SW480 (cell line): ENCODE data around the gene KCNAB3.
"Not testable (repeated sequence)": the region's sequence is repeated elsewhere in the genome, so short reads cannot be mapped to it uniquely, and the experiment has no call there.

Experiments used
- DNase-seq: peaks from one replicate; pipeline ENCODE4 v3.0.0-alpha.2; 2016; ENCODE audit warnings: low spot score

KCNAB3 gene

DNA sequence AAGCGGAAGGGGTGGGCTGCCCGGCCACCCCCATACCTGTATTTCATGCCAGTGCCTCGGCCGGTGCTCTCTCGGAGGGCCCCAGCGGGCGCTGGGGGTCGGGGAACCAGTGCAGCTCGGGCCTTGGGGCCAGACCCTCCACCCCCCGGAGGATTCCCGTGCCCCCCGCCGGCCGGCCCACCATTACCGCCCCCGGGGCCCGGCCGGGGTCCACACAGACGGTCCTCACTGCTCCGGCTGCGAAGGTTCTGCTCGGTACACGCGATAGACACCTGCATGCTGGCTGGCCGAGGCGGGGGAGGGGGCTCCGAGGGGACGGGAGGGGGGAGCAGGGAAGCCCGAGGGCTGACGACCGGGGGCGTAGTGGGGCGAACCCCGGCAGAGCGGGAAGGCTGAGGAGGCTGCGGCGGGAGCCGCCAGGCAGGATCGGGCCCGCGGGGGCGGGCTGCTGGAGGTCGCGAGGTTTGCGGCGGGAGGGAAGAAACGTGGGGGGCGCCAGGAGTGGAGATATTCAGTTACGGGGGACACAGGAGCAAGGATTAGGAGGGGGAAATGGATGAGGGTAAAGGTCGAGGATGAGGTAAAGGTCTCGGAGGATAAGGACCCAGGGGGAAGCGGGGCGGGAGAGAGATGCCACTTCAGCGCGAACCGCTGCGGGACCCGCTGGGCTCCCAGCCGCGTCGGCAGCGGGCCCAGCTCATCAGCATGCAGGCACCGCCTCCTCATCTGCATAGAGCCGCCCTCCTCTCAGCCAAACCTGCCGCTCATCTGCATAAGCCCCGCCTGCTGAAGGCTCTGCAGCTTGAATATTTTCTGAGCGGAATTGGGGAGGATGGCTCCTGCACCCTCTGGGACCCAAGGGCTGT, at the start of gene KCNAB3:
TSS of gene KCNAB3 (minus strand) at position 699 of the 866 bp plus-strand sequence. CDS start at position 278, 421 bp downstream.
- DNase-seq, result no peak

DNA sequence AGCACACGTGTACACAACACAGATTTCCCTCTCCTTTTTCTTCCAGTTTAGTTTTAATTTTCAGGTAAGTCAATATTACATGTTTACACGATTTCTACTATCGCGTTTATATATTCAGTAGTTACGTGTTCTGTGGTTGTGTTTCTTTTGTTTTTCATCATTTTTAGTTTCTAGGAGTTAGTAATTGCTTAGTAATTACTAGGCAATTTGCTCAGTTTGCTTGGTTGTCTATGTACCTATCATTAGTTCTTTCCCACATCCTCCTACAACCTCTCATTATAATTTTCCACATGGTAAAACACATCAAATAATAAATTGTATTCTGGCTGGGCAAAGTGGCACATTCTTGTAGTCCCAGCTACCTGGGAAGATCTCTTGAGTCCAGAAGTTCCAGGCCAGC, 48.1 kb upstream of the KCNAB3 start:
- no peak for DNase-seq

DNA sequence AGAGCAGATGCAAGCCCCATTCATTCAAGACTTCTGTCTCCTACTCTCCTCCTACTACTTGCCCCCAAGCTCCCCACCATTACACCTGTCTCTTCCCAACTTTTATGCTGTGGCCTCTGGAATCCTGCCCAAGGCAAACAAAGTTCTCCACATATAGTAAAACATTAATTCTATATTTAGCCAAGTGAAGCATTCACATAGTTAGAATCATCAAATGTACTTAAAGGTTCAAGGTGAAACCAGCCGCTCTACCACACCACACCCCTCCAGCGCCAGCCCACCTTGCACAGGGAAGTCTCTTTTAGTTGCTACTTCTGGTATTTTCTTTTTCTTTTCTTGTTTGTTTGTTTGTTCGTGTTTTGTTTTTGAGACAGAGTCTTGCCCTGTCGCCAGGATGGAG, 47.4 kb upstream of the KCNAB3 start:
- DNase-seq, result no peak

DNA sequence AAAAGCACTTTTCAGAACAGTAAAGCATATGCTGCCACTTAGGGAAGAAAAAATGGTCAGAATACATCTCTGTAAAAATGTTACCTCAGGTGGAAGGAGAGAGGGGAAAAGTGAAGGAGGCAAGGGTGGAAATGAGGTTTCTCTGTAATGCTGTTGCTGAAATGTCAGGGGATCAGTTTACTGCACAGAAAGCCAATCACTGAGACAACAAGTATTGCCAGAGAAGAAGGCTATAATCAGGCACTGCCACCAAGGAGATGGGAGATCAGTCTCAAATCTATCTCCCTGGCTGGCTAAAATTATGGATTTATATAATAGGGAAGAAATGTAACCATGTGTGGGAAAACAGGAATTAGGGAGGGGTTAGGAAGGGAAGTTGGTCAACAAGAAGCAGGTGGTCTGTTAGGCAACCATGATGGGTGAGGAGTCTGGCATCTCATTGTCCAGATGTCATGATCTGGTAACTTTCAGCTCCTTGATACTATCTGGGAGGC, 45.0 kb upstream of the KCNAB3 start:
- DNase-seq, result no peak

DNA sequence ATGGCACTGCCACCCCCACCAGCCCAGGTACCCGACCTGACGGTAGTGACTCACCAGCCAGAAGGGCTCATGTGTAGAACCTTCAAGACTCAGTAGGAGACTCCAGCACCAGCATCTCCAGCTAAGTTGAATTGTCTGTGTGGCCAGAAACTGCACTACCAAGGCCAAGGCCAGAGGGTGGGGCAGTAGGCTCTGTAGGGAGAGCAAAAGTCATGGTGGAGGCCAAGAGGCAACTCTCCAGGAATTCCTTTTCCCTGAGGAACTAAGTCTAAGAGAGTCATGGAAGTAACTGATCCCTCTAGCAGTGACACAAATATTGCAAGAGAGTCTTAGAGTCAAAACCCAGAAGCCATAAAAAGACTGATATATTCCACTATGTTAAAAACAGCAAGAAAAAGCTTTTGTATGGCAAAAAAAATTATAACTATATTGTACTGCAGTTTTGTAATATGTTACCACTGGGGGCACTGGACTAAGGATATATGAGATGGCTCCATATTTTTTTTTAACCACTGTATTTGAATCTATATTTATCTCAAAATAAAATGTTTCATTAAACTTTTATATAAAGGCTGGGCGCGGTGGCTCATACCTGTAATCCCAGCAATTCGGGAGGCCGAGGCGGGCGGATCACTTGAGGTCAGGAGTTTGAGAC, 42.6 kb upstream of the KCNAB3 start:
- DNase-seq, result no peak

DNA sequence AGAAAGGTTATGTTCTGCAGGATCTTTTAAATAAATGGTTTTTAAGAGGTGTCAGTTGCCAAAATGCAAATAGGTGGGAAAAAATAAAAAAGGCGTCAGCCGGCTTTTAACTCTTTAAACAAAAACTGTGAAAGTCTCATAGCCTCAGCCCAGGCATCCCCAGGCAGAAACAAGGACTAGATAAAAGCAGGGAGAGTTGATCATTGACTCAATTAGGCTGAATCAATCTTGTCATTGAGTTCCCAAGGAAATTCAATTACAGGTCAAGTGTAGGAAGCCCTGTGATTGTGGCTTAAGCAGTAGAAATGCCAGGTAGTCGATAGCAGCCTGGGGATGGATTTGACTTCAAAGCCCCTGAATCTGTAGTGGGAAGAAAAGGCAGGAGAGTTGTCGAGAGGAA, 42.0 kb upstream of the KCNAB3 start:
- DNase-seq, result no peak

DNA sequence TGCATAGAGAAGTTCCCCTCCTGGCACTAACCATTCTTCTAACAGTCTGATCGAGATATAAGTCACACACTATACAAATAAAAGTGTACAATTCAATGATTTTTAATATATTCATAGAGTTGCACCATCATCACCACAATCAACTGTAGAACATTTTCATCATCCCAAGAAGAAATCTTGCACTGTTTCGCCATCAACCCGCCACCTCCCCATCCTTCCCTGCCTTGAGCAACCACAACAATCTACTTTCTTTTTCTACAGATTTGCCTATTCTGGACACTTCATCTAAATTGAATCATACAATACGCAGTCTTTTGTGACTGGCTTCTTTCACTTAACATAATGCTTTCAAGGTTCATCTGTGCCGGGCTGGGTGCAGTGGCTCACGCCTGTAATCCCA, 39.8 kb upstream of the KCNAB3 start:
- DNase-seq, result no peak

DNA sequence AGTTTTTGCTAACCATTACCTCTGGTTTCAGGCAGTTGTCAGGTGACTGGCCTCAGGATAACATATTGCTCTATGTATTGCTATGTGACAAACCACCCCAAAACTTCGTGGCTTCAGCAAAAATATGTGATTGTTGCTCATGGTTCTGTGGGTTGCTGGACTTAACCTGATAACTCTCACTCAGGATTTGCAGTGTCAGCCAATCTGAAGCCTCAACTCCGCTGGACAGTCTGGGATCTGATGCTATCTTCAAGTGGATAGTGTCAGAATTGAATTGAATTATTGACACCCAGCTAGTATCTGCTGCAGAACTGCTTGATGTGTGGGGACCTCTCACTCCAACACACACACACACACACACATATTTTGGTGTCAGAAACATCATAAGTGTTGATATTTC, 38.1 kb upstream of the KCNAB3 start:
- DNase-seq, result no peak

DNA sequence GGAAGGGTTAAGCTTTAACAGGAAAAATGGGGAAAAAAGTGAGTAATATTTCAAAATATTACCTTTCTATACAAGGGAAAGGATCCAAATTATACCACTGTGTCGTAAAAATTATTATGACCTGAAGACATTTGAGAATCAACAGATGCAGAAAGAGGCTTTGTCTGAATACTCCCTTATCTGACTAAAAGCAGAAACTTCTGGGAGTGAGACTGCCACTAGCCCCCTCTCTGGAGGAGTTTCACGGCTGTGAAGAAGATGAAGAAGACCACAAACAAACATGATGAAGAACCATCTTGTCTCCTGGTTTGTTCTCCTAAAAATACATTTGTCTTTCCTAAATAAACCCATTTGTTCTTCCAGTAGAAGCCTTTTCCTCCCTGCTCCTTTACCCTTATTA, 31.8 kb upstream of the KCNAB3 start:
- no peak for DNase-seq

DNA sequence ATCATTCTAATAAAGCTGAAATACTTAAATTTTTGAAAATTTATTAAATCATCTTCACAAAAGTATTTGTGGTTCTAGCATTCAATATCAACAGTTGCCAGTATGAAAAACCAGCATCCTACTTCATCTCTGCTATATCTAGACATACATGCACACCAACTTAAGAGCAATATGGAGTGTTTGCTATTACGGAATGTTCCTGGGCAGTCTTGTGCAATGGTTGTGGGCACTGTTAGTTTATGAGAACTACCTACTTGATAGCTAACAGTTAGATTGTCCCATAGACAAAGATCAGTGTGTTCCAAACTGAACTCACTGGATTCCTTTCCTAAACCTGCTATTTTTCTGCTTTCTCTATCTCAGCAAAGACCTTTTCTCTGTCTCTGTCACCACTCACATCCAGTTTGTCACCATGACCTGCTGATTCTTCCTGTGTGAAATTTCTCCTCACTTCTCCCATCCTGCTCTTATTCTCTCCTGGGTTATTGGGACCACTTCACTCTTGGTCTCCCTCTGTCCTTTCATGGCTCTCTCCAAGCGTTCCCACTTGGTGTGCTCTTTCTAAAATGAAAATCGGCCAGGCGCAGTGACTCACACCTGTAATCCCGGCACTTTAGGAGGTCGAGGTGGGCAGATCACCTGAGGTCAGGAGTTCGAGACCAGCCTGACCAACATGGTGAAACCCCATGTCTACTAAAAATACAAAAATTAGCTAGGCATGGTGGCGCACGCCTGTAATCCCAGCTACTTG, 30.0 kb upstream of the KCNAB3 start:
- DNase-seq, result no peak

DNA sequence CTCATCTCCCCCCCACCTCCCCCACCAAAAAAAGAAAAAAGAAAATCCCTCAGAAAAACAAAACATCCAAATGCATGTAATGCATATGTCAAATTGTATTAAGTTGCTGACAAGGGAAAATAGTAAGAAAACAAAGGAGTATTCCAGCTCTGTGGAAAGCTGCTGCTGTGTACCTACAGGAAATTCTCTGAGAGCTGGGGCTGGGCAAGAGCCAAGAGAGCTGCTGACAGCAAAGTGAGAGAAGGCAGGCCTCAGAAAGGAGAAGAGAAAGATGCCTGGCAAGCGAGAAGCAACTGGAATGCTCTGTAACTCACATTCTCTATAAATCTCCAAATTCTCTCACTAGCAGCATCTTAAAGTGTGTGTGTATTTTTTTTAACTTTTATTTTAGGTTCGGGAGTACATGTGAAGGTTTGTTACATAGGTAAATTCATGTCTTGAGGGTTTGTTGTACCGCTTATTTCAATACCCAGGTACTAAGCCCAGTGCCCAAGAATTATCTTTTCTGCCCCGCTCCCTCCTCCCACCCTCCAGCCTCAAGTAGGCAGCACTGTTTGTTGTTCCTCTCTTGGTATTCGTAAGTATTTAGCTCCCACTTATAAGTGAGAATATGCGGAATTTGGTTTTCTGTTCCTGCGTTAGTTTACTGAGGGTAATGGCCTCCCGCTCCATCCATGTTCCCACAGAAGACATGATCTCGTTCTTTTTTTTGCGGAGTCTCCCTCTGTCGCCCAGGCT, 26.7 kb upstream of the KCNAB3 start:
- DNase-seq, result no peak

DNA sequence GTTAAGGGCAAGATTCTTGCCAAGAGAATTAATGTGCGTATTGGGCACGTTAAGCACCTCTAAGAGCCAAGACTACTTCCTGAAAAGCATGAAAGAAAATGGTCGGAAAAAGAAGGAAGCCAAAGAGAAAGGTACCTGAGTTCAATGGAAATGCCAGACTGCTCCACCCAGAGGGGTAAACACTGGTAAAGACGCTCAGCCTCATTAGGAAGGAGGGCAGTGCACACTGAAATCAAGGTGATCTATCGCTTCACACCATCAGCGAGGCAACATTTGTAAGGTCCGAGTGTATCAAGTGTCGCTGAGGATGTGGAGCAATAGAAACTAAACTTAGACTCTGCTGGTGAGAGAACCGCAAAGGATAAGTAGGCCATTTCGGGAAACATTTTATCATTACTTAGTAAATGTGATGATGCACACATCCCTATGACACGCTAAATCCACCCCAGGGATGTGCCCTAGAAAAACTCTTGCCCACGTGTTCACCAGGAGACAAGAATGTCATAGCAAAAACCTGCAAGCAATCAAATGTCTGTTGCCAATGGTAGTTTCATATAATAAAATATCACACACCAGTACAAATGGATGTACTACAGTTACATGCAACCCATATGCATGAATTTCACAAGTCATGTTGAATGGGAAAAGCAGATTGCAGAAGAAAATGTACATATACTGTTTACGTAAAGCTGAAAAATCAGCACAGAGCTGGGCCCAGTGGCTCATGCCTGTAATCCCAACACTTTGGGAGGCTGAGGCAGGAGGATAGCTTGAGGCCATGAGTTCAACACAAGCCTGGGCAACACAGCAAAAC, 26.0 kb upstream of the KCNAB3 start:
- no peak for DNase-seq

DNA sequence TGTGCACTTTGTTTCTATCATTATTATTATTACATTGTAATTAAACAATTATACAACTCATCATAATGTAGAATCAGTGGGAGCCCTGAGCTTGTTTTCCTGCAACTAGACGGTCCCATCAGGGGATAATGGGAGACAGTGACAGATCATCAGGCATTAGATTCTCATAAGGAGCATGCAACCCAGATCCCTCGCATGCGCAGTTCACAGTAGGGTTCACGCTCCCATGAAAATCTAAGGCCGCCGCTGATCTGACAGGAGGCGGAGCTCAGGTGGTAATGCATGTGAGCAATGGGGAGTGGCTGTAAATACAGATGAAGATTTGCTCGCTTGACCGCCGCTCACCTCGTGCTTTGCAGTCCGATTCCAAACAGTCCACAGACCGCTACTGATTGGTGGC, 23.6 kb upstream of the KCNAB3 start:
- not testable (repeated sequence) for DNase-seq

DNA sequence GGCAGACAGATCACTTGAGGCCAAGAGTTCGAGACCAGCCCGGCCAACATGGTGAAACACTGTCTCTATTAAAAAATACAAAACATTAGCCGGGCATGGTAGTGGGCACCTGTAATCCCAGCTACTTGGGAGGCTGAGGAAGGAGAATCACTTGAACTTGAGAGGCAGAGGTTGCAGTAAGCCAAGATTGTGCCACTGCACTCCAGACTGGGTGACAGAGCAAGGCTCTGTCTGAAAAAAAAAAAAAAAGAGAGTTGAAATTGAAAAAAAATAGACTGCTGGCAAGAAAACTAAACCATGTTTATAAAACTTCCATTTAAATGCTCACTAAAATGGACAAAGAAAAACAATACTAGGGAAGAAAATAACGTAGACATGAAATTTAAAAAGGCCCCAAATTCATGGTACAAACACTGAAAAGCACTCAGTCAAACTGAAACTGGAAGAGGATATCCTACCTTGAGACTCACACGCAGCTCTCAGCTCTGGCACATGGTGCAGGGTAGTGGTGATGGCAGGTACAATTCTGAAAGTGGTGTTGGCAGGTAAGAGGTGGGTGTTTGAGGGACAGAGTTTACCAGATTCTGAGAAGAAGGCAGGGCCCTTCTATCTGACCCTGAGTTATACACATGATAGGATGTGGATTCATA, 21.6 kb upstream of the KCNAB3 start:
- no peak for DNase-seq

DNA sequence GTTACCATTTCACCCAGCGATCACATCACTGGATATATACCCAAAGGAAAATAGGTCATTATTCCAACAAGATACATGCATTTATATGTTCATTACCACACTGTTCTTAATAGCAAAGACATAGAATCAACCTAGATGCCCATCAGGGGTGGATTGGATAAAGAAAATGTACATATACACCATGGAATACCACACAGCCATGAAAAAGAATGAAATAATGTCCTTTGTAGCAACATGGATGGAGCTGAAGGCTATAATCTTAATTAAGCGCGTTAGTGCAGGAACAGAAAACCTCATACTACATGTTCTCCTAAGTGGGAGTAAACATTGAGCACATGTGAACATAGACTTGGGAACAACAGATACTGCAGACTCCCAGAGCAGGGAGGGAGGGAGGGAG, 20.9 kb upstream of the KCNAB3 start:
- no peak for DNase-seq

DNA sequence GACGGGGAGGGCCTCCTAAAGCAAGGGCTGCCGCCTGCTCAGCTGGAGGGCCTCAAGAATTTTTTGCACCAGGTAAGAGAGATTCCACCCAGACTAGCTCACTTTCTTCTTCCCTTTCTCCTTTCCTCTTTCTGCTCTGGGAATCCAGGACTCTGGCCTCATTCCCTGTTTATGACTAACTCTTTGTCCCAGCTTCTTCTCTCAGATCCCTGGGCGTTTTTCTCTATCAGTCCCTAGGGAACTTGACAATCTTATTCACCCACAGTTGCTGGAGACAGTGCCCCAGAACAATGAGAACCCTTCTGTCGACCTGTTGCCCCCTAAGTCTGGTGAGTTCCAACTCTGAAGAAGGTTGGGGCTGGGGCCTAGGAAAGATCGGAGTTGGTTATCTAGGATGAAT, 18.0 kb upstream of the KCNAB3 start:
- DNase-seq, result no peak

DNA sequence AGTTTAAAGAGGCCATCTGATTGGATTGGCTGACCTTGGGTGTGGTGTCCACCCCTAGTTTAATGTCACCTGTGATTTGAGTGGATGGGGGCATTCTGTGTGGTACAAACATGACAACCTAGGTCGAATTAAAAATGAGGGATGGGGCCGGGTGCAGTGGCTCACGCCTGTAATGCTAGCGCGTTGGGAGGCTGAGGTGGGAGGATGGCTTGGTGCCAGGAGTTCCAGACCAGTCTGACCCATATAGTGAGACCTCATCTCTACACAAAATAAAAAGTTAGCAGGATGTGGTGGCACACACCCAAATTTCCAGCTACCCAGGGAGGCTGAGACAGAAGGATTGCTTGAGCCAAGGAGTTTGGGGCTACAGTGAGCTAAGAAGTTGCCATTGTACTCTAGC, 16.8 kb upstream of the KCNAB3 start:
- no peak for DNase-seq

DNA sequence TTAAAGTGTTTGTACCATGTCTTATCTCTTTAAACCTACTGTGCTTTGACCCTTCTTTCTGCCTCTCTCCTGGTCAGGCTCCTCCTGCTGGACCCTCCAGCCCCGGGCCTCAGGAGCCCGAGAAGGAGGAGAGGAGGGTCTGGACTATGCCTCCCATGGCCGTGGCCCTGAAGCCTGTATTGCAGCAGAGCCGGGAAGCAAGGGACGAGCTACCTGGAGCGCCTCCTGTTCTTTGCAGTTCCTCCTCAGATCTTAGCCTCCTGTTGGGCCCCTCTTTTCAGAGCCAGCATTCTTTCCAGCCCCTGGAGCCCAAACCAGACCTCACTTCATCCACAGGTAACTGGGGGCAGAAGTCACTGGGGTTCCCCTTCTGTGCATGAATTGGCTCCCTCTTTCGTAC, 16.0 kb upstream of the KCNAB3 start:
- DNase-seq, result no peak

DNA sequence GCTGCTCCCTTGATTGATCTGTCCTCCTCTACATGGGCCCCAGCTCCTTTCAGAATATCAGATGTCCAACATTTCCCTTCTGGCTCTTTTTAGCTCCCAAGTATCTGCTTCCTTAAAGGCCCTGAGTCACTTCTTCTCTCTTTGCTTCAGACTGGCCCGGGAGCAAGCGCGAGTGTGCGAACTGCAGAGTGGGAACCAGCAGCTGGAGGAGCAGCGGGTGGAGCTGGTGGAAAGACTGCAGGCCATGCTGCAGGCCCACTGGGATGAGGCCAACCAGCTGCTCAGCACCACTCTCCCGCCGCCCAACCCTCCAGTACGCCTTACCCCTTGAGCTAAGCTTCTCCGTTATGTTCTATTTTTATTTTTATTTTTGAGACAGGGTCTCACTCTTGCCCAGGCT, 14.7 kb upstream of the KCNAB3 start:
- DNase-seq, result no peak

DNA sequence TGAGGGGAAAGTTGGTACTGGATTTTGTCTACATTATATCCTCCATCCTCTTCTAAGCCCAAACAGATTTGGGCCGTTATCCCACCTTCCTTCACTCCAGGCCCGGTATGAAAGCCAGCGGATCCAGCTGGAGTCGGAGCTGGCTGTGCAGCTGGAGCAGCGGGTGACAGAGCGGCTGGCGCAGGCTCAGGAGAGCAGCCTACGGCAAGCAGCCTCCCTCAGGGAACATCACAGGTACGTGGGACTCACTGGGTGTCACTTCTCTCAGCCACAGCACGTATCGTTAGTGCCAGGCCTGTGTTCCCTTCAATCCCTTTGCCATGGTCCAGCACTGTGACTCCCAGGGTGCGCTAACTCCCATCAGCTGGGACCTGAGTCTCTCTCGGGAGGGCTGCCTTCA, 13.6 kb upstream of the KCNAB3 start:
- no peak for DNase-seq

DNA sequence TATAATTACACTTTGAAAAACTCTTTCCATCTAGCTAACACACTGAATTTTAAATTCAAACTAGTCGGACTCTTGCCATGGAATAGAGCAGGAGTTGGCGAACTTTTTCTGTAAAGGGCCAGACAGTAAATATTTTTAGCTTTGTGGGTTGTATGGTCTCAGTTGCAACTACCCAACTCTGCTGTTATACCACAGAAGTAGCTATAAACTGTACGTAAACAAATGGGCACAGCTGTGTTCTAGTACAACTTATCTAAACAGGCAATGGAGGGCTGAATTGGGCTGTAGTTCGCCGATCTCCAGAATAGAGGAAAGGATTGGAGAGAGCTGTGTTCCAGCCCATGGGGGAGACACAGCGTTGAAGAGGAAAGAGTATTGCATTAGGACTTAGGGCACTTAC, 11.1 kb upstream of the KCNAB3 start:
- DNase-seq, result no peak
